Dermis blood vessel endothelial cell (primary cell): ENCODE results near the gene WSB1. TPM values are rescaled to one million over a fixed set of nuclear protein-coding genes. Genes with fewer than 3 reads are reported as not detected.

Experiments used
- DNase-seq: peaks from one replicate; pipeline ENCODE4 v3.0.0; 2010
- total RNA-seq: library from RNA; depleted of rRNA; stranded (reverse); fragments of >200 nt; gene quantifications from 2 replicates; pipeline ENCODE4 v1.2.3, GENCODE V29; 2014

The WSB1 gene
- total RNA-seq, 1 donor from 2014 or later = 783 TPM

DNA sequence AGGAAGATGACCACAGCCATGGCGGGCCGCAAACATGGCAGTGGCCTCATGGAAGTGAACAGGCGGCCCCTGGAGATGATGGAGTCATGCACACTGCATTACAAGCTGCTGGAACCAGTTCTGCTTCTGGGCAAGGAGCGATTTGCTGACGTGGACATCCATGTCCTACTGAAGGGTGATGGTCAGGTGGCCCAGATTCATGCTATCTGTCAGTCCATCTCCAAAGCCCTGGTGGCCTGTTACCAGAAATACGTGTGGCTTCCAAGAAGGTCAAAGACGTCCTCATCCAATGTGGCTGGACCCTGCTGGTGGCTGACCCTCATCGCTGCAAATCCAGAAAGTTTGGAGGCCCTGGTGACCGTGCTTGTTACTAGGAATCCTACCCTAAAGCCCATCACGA is 13.4 kb upstream of the WSB1 start:
- DNase-seq = no peak

DNA sequence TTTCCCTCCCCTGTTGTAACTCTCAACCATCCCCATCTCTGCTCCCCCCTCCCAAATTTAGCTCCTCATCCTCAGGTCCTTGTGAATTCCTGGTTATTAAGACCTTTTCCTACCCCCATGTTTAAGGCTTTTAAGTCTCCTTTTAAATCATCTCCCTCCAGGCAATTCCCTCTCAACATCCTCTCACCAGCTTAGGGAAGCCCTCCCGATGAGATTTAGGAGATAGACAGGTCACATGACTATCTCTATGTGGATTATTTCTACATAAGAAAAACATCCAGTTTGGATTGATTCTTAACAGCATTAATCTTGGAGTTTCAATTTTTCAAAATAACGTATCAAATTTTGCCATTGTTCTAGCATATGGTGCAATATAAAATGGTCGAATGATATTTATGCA is 12.5 kb upstream of the WSB1 start:
- no peak for DNase-seq

DNA sequence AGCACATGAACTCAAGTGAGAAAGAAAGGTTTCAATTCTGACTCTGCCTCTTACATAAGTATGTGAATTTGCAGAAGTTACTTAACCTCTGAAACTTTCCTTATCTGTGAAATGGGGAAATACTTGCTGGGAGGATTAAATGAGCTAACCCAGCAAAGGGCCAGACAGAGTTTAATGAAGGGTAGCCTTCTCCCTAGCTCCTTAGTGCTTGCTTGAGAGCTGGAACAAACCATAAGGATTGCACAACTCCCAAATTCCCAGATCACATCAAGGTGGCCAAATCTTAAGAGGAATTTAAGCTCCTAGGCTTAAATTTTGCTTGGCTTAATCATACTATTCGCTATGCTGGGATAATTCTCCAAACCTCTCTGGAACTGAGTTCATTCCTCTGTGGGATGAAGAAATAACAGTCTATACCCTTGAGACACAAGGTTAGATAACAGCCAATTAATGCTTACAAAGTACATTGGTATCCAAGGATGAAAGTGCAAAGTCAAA is 11.8 kb upstream of the WSB1 start:
- no peak for DNase-seq

DNA sequence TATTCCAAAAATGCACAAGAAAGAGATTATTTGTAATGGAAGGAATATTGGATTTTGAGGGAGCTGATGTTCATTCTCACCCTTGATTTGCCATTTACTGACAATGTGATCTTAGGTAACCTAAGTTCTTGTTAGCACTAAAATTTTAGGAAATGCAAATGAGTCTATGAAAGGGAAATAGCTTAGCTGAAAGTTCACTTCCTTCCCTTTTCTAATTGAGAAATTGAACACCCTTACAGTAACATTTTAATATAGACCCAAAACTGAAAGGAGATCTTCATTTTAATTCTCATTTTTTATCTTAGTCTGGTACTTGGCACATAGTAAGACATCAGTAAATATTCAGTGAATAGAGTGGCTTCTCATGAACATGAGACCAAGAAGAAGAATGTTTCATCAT is 10.9 kb upstream of the WSB1 start:
- no peak for DNase-seq

DNA sequence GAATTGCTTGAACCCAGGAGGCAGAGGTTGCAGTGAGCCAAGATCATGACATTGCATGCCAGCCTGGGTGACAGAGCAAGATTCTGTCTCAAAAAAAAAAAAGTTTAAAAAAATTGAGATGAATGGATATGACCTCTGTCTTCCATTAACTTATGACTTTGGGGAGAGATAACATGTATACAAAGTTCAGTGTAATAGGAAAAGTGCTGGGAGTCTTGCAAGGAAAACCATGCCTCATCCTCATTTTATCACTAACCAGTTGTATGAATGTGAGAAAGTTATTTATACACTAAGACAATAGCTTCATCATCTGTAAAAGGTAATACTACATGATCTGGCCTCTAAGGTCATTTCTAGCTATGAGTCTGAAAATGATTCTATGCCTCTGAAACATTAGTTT is 10.2 kb upstream of the WSB1 start:
- no peak for DNase-seq

DNA sequence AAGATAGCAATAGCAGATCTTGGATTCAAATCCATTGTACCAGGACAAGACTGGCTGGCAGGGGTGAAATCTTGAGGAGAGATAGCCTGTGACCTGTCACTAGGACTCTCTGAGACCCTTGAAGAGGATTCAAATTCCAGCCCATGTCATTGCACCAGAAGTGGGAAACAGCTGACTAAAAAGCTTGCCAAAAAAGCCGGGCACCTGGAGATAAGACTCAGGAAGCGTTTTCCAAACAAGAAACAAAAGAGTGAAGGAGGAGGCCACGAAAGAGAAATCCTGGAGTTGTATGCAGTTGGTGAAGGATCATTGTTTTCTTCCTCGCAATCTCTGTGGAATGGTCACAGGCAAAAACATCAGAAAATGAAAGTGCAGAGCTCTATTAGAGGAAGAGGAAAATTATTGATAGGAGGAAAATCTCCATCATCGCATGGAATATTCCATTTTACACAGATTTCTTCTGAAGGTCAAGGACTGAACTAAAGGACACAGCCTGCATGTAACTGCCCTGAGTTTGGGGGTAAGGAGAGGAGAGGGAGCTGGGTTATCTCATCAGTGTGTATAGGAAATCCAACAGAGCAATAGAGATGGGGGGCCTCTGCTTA is 9.0 kb upstream of the WSB1 start:
- peak; percentile 73 for DNase-seq

DNA sequence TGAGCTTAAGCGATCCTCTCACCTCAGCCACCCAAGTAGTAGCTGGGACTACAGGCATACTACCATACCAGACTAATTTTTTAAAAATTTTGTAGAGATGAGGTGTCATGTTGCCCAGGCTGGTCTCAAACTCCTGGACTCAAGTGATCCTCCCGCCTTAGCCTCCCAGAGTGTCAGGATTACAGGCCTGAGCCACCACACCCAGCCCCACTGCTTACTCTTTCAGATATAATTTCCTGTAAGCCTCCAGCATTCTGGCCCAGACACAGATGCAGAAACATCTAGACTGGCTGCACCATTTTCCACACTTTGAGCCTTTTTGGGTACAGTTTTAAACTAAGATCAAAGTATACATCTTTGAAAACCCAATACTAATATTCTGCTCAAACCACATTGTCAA is 8.4 kb upstream of the WSB1 start:
- DNase-seq = no peak

DNA sequence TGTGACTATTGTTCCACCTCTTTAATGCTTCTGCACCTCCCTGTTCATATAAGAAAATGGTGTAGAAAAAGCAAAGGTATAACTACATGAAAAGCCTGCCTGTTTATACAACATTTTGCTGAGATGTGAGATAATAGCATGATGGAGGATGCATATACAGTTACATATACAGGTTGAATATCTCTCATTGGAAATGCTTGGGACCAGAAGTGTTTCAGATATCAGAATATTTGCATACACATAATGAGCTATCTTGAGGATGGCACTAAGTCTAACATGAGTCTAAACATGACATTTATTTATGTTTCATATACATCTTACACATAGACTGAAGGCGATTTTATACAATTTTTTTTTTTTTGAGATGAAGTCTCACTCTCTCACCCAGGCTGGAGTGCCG is 5.7 kb upstream of the WSB1 start:
- DNase-seq = no peak

DNA sequence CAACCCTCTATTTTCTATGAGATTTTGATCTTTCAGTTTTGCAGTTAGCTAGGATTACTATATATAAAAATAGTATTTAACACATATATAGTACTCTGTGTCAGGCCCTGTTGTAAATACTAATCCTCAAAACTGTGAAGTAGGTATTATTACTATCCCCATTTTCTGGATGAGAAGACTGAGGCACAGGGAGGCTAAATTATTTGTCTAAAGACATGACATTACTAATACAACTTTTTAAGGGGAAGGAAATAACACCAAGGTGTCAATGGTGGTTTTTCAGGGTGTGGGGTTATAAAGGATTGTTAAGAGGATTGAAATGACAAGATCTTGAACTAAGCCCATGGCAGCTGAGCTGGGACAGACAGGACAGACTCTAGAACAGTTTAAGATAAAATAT is 4.1 kb upstream of the WSB1 start:
- DNase-seq = no peak

DNA sequence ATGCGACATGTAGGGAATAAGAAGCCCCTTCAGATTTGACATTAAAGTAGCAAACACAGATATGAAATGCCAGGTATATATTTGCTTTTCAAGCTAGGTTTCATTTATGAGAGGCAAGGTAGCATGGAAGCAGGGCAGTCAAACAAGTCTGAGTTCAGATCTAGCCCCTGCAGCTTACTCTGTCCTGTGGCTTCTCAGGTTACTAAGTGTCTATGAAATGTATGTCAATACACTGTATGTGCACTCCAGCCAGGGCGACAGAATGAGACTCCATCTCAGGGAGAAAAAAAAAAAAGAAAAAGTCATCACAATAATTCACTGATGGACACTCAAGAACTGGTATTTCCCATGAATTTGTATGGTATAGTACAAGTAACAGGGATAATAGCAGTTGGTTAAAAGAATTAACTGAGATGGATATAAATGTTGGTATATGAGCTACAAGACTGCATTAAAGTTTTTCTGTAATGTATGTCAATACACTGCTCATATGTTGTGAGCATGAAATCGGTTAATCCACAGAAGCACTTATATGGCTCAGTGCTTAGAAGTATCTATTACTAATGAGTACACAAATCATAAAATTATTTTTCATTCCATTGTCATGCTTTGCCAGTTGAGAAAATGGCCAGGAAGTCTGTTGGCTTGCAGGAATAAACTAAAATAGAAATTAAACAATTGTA is 2.9 kb upstream of the WSB1 start:
- no peak for DNase-seq

DNA sequence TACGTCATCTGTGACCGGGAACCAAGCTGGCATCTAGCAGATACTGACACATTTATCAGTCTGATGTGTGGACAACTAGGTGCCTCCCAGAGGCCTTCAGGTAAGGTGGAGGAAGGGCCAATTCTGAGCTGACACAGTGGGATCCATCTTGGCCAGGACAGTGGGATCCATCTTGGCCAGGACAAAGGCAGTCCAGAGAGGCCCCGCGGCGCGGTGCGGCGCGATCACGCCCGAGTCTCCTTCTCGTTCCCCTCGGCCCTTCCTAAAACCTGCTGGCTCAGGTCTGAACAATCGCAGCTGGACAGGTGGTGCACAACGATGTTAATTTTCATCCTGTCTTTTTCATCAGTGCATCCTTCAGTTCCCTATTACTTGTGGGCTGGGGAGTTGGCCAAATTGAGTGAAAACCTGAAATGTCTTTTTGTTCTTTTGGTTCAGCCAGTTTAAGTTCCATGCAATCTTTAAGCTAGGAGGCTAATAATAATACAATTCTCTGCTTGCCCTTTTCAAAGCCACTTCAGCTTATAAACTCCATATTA is 486 bp upstream of the WSB1 start:
- no peak for DNase-seq

DNA sequence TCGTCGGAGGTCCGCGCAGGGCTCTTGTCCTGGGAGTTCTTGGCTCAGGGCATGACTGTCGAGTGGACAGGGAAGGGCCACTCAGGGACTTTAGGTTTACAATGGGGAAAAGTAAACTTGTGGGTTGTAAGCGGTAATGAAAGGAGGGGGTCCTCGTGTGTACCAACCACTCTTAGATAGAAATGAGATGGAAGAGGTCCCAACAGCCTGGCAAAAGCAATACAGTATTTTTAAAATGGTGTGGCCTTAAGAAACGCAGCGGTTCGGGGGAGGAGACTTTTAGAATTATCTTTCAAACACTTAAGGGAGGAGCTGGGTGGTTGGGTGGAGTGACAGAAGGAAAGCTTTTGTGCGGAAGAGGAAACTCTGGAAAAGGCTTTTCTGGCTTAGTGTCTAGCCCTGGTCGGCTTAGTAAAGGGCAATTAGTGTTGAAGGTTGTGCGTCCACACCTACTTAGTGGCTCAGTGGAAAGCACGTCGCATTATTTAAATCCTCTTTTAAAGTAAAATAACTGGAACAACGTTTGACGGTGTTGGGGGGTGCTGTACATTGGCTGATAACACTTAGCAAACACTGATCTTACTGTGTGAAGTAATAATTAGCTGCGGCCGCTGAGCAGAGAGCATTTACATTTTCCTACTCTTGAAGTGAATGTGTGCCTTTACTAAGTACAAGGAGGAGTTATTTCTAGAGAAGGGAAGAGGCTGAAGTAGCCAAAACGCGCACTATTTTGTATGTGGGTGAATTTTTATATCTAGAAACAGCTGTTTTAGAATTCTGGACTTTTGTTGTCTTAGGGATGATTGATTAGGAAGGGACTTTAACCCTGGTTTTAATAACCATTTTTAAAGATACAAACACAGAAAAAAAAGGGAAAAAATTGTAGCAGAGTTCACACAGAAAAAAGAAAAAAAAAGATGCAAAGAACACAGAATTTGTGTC is 1.0 kb downstream of the WSB1 start:
- DNase-seq = peak; percentile 85

DNA sequence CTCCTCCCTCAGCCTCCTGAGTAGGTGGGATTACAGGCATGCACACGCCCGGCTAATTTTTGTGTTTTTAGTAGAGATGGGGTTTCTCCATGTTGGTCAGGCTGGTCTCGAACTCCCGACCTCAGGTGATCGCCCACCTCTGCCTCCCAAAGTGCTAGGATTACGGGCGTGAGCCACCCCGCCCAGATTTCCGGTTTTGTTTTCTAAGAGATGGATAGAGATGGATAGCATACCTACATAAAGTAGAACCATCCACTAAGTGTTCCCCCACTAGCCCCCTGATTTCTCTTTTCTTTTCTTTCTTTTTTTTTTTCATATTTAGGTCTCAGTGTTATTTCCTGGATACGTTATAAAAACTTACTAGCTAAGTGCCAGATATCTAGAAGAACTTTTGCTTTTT is 2.0 kb downstream of the WSB1 start:
- peak; percentile 45 for DNase-seq

DNA sequence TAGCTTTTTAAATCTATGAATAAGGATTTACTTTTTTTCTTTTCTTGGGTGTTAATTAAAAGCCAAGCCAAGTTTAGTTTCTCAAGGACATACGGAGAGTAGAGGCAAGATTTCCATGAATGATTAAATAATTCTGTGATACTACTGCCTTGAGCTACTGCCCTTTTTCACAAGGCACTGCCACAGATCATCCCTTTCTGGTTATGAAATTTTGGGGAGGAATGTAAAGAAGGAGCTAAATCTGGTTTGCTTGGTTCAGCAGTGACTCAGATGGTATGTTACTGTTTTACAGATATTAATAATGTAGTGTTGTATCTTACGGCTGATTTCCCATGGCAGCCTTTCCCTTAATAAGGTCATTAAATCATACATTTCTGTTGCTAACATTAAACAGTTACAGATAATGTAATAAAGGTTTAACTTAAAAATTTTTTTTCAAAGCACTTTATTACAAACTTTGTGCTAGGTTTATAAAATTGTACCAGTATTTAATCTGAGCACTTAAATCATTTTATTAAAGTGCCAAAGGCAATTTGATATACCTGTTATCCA is 2.6 kb downstream of the WSB1 start:
- DNase-seq = no peak

DNA sequence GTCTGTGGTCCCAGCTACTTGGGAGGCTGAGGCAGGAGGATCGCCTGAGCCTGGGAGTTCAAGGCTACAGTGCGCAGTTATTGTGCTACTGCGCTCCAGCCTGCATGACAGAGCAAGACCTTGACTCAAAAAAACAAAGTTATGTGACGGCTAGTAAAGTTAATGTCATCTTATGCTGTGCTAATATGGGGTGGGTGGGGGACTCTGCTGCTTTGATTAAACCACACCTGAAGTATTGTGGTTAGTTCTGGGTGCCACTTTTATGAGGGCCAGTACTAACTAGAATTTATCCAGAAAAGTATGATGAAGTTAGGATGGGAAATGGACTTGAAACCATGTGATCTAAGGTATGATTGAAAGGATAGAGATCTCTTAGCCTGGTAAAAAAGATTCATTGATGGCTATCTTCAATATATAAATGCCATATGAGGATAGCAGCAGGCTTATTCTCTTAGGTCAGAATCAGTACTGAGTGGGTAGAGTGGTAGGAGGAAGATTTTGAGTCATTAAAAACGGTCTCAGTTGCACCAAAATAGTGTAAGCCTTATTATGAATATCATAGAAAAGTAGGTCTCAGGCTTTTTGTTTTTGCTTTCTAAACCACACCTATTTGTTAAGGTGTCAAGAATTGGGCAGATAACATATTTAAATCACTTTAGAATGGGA is 5.6 kb downstream of the WSB1 start:
- no peak for DNase-seq

DNA sequence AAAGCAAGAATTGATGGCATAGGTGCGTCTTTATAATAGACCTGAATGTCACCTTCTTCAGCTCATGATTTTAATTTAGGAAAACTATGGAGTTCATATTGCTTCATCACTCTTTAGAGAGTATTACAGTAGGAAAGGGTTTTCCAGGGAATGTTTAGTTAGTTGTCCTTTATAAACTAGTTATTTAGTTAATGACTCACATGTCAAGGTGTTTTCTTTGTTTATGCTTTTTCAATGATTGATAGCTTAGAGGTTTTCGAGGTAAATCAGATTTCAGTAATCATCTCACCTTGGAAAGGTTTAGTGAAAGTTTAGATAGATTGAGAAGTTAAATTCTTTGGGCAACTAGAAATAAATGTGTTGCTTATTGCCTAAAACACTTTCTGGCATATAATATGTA is 9.8 kb downstream of the WSB1 start:
- DNase-seq = no peak

DNA sequence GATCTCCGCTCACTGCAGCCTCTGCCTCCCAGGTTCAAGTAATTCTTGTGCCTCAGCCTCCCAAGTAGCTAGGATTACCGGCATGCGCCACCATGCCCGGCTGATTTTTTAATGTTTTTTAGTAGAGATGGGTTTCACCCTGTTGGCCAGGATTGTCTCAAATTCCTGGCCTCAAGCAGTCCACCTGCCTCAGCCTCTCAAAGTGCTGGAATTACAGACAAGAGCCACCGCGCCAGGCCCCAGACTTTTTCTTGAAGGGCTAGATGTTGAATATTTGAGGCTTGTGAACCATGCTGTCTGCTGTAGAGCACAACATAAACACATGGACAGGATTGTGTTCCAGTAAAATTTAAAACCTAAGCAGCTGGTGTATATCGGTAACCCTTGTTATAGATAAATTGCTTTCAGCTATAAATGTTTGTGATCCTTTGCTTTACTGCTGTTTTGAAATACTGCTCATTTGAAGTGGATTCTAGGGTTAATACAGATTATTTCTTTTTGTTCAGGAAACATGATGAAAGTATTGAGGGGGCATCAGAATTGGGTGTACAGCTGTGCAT is 12.4 kb downstream of the WSB1 start:
- DNase-seq = no peak

DNA sequence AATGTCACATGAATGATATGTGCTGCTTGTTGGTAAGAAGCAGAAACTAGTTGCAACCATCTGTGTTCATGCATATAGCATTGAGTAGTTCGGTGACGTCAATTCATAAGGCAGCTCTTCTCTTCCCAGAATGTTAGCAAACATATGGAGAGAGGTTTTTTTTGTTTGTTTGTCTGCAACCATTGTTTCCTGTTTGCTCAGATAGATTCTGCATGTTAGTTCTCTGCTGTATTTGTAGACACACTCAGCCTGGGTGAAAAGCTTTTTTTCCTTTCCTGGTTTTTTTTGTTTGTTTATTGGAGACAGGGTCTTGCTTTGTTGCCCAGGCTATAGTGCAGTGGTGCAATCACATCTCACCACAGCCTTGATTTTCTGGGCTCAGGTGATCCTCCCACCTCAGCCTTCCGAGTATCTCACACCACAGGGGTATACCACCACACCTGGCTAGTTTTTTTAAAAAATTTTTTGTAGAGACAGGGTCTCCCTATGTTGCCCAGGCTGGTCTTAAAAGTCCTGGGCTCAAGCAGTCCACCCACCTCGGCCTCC is 16.7 kb downstream of the WSB1 start:
- no peak for DNase-seq

DNA sequence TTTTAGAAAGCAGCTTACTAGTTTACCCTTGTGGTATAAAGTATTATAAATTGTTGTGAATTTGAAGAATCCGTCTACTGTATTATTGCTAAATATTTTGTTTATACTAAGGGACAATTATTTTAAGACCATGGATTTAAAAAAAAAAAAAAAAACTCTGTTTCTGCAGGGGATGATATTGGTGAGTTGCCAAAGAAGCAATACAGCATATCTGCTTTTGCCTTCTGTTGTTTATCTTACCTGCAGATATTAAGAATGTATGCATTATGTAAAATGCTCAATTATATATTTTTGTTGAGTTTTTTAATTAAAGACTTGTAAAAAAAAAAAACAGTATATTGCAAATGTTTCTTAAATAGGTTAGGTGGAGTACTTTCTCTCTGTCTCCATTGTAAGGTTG is 19.4 kb downstream of the WSB1 start:
- no peak for DNase-seq

DNA sequence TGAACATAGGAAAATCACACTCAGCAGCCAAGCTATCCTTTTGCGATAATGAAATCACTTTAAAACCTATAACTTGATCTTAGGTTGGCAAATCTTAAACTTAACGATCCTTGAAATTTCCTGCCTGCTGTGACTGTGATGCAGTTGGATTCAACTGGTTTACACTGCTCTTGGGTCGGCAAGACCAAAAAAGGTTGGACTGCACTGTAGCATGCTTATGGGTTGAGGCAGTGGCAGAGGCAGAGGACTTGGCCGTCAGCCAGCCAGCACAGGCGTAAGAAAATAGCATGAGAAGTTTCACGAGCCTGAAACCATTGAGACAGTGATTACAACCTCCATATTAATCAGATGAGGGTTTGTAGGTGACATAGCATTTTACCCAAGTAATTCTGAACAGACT is 21.4 kb downstream of the WSB1 start:
- DNase-seq = no peak

DNA sequence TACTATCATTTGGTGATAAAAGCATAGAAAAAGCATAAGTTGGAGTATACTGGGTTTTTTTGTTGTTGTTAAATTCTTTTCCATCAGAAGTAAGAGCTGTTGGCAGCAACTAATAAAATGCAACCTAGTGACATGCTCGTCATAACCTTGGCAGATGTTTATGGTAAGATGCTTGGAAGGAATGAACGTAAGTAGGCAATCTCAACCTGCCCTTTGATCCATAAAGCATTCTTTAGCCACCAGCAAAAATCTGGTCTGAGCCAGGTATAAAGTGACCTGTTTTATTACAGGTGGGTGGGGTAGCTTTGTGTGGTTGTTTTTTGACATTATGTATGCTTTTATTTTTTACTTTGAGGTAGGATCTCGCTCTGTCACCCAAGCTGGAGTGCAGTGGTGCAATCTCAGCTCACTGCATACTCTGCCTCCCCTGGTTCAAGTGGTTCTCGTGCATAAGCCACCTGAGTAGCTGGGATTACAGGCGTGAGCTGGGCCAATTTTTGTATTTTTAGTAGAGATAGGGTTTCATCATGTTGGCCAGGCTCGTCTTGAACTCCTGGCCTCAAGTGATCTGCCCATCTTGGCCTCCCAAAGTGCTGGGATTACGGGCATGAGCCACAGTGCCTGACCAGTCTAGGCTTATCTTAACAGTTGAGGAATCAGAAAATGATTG is 22.0 kb downstream of the WSB1 start:
- no peak for DNase-seq
